Heart left ventricle (tissue), 16 donors: ENCODE measurements around the gene TNFSF13B. TPM values are rescaled to one million over a fixed set of nuclear protein-coding genes. Genes with fewer than 3 reads are reported as not detected.
A peak's percentile ranks its signal among the peaks of the same experiment; 100 is the strongest.

Source experiments
- ATAC-seq, 4 donors: fragments of 200-7000 bp; cut with Tn5 transposase; one replicate each; pipeline ENCODE4 v1.9.1; 2020 to 2022; ENCODE audit warnings: moderate library complexity in 4 of 4, mild to moderate bottlenecking in 3 of 4, moderate number of reproducible peaks in 1 of 4
- DNase-seq, 5 donors: peaks; one replicate each; pipeline ENCODE4 v3.0.0-alpha.2; 2020
- H3K27ac ChIP-seq, 12 donors: fragments of 200-600 bp; sonication (generic) in 4 of 12; one replicate each; pipeline versions ENCODE4 v1.5.0 to v1.8.0; 2016 to 2022; ENCODE audit warnings: mild to moderate bottlenecking in 2 of 12
- H3K27me3 ChIP-seq, 9 donors: fragments of 200-600 bp; sonication (generic) in 2 of 9; one replicate each; pipeline versions ENCODE4 v1.5.1 to v1.8.0; 2016 to 2022; ENCODE audit warnings: mild to moderate bottlenecking in 3 of 9
- H3K36me3 ChIP-seq, 9 donors: fragments of 200-600 bp; sonication (generic) in 2 of 9; one replicate each; pipeline versions ENCODE4 v1.5.0 to v1.8.0; 2018 to 2022; ENCODE audit warnings: mild to moderate bottlenecking in 2 of 9
- H3K4me1 ChIP-seq, 12 donors: fragments of 200-600 bp; sonication (generic) in 4 of 12; one replicate each; pipeline versions ENCODE4 v1.5.0 to v1.8.0; 2016 to 2022; ENCODE audit warnings: mild to moderate bottlenecking in 3 of 12
- H3K4me3 ChIP-seq, 12 donors: fragments of 200-600 bp; sonication (generic) in 4 of 12; one replicate each; pipeline versions ENCODE4 v1.5.0 to v1.8.0; 2017 to 2022; ENCODE audit warnings: mild to moderate bottlenecking in 9 of 12, moderate library complexity in 4 of 12
- H3K9me3 ChIP-seq, 12 donors: fragments of 200-600 bp; sonication (generic) in 4 of 12; one replicate each; pipeline versions ENCODE4 v1.5.0 to v1.8.0; 2016 to 2022; ENCODE audit warnings: mild to moderate bottlenecking in 1 of 12
- CTCF ChIP-seq, 12 donors: fragments of 200-600 bp; sonication (generic) in 4 of 12; IDR thresholded peaks; one replicate each; pipeline versions ENCODE4 v1.5.0 to v1.8.0; 2018 to 2022; ENCODE audit warnings: antibody characterized with exemption in 12 of 12, mild to moderate bottlenecking in 5 of 12
- POLR2A ChIP-seq, 2 donors: fragments of 450-650 bp; IDR thresholded peaks; one replicate each; pipeline ENCODE4 v1.6.1; 2017; ENCODE audit warnings: antibody characterized with exemption in 2 of 2, mild to moderate bottlenecking in 2 of 2, moderate library complexity in 2 of 2
- WGBS, 4 donors: extraction: QIAGEN DNeasy Blood & Tissue Kit in 2 of 4; methylation state at CpG; one replicate each; pipeline versions ENCODE4 v1.1.5 to v1.1.7; 2013 to 2018; 5-methylcytosine and 5-hydroxymethylcytosine counted together
- intact Hi-C, 10 donors: fragments of 100-400 bp; cut with DNase I; formaldehyde crosslinking; loops; one replicate each; pipeline versions ENCODE4 v1.11.1 to v1.14.2; 2022
- polyA plus RNA-seq, 2 donors: library from polyadenylated mRNA; stranded (reverse); fragments of 200-250 nt; gene quantifications; one replicate each; pipeline ENCODE4 v1.2.3, GENCODE V29; 2013
- total RNA-seq, 9 donors: library from RNA; depleted of rRNA in 2 of 9; stranded (reverse); fragments of >200 nt in 2 of 9; fragmentation: NEBNext Ultra II Directional in 3 of 9; extraction: Animal tissue kit (Norgen Biotek cat#: 25700) in 3 of 9; gene quantifications; one replicate each; pipeline versions ENCODE4 v1.1.0 to v1.2.4, GENCODE V29; 2016 to 2023
- donor health status: ischemic (EF 13 %, LVEDD 7.1; RV severe dilation, severe dysfunction).
- donor health status: healthy with polysubstance abuse.
- donor health status: DM: no; HTN: yes; CAD: no.
- donor health status: DM: no; HTN: no; CAD: no.
- donor health status: ischemic (EF 25% LVEDD 6.9; RV normal size, moderate dysfunction).
- donor health status: ischemic (EF 25% LVEDD 5.7; RV mildly dilated, moderate dysfunction).
- donor health status: healthy.
- donor health status: DM: yes; HTN: yes; CAD: no.
- donor health status: ischemic (EF 35%, LVEDD 5.7; RV mildly dilated, moderate dysfunction).
- donor health status: nonischemic (EF 11% LVEDD 7.7; RV severe dilation, severe dysfunction).
- donor health status: DM: yes; HTN: yes; CAD: no.
- donor health status: PGD.
- donor health status: ischemic (EF 29% LVEDD 5.4; RV normal size, mild dysfunction).
- donor health status: nonischemic (EF 23%, LVEDD 6.1; RV moderate dilation, normal function).

Gene TNFSF13B
- total and polyA plus RNA-seq, 11 donors = 0.55 to 26.9 (median 1.0) TPM

- Histone ChIP-seq H3K27me3 (no peaks in the 10 kb centered on the region), H3K4me1 (no peaks in the 10 kb centered on the region), H3K27ac (no peak overlapping the region), H3K9me3 (no peaks in the 10 kb centered on the region), H3K4me3 (no peak overlapping the region), H3K36me3 (no peaks in the 10 kb centered on the region)
- DNase-seq (no peak), ATAC-seq (no peak)
- WGBS, 4 donors = 52 to 75% (median 63%) methylated on average over 3 of the region's 3 CpGs
- intact Hi-C loops = no loop called here
- TF ChIP-seq CTCF (IDR thresholded peaks at IDR 0.05) = no peak
- TF ChIP-seq POLR2A (IDR thresholded peaks at IDR 0.05) = no peak
Measured at GRCh38 chr13:108315991-108316390, 46.5 kb downstream of the TNFSF13B start.

GRCh38 chr13:108316413-108316812 is 46.9 kb downstream of the TNFSF13B start:
- no peaks in the 10 kb centered on the region for H3K9me3 ChIP-seq

GRCh38 chr13:108322206-108322824 is 52.8 kb downstream of the TNFSF13B start:
- peaks cover 0 to 19% (median 0%) of the 10 kb centered on the region in 12 donors for H3K4me1 ChIP-seq
- H3K9me3 ChIP-seq = no peaks in the 10 kb centered on the region
- peak; percentile 64 to 85 (median 77) for TF ChIP-seq CTCF (IDR thresholded peaks at IDR 0.05)
- no peak for TF ChIP-seq POLR2A (IDR thresholded peaks at IDR 0.05)
- no peak overlapping the region for H3K27ac ChIP-seq
- WGBS, 4 donors = 18 to 32% (median 24%) methylated on average over 2 of the region's 2 CpGs
- no peak overlapping the region for H3K4me3 ChIP-seq
- no peaks in the 10 kb centered on the region for H3K36me3 ChIP-seq
- DNase-seq (no peak), ATAC-seq (peak in 3 of 4 donors; percentile 69 to 76 (median 72))
- peaks cover 0 to 4% (median 0%) of the 10 kb centered on the region in 9 donors for H3K27me3 ChIP-seq
- intact Hi-C loops = loop anchor here (2.0 to 10.0 kb wide), 5 partner anchors 182 to 575 kb away; no protein-coding TSS in a partner anchor

More at GRCh38 chr13:108316413-108316812, 46.9 kb downstream of the TNFSF13B start:
- TF ChIP-seq CTCF (IDR thresholded peaks at IDR 0.05) (no peak), POLR2A (IDR thresholded peaks at IDR 0.05) (no peak)
- no peaks in the 10 kb centered on the region for H3K4me1 ChIP-seq
- intact Hi-C loops = no loop called here
- H3K4me3 ChIP-seq = no peak overlapping the region
- H3K36me3 ChIP-seq = no peaks in the 10 kb centered on the region
- 65 to 78% (median 72%) methylated on average over 4 of the region's 4 CpGs for WGBS, 4 donors
- H3K27me3 ChIP-seq = no peaks in the 10 kb centered on the region
- ATAC-seq = no peak
- H3K27ac ChIP-seq = no peak overlapping the region
- DNase-seq = no peak

- intact Hi-C loops = loop anchor here (2.0 to 10.0 kb wide), 5 partner anchors 182 to 574 kb away; no protein-coding TSS in a partner anchor
Measured at GRCh38 chr13:108323031-108323430, 53.5 kb downstream of the TNFSF13B start.

More at GRCh38 chr13:108323031-108323430, 53.5 kb downstream of the TNFSF13B start:
- DNase-seq = no peak
- Histone ChIP-seq H3K4me1 (peaks cover 0 to 19% (median 0%) of the 10 kb centered on the region in 12 donors), H3K27me3 (peaks cover 0 to 11% (median 0%) of the 10 kb centered on the region in 9 donors), H3K9me3 (no peaks in the 10 kb centered on the region), H3K4me3 (no peak overlapping the region), H3K36me3 (no peaks in the 10 kb centered on the region), H3K27ac (no peak overlapping the region)
- TF ChIP-seq POLR2A (IDR thresholded peaks at IDR 0.05) (no peak), CTCF (IDR thresholded peaks at IDR 0.05) (no peak)
- no peak for ATAC-seq
- 66 to 74% (median 66%) methylated on average over 2 of the region's 2 CpGs for WGBS, 4 donors
